GM23338 (cell line): ENCODE data around the gene STOM. TPM values are rescaled to one million over a fixed set of nuclear protein-coding genes. Genes with fewer than 3 reads are reported as not detected.

ENCODE experiments used
- ATAC-seq: fragments of 200-7000 bp; cut with Tn5 transposase; 3 replicates; pipeline ENCODE4 v1.9.1; 2020
- DNase-seq: peaks from one replicate; pipeline ENCODE4 v3.0.0-alpha.2; 2015; ENCODE audit warnings: low spot score
- H2AFZ ChIP-seq: fragments of 200-600 bp; sonication (generic); 2 replicates; pipeline ENCODE4 v1.8.0; 2016; ENCODE audit warnings: antibody characterized with exemption, mild to moderate bottlenecking, moderate library complexity
- H3F3A ChIP-seq: fragments of 200-600 bp; sonication (generic); replicated peaks from 2 replicates; pipeline ENCODE4 v1.8.0; 2017; ENCODE audit warnings: antibody characterized with exemption, mixed run types, low read depth
- H3K27ac ChIP-seq: fragments of 200-600 bp; sonication (generic); 2 replicates; pipeline ENCODE4 v1.6.1; 2016; ENCODE audit warnings: low read depth
- H3K27me3 ChIP-seq: fragments of 200-600 bp; sonication (generic); 2 replicates; pipeline ENCODE4 v1.8.0; 2016; ENCODE audit warnings: mild to moderate bottlenecking, mixed run types, moderate library complexity; ENCODE audit not compliant: insufficient read depth
- H3K36me3 ChIP-seq: fragments of 200-600 bp; sonication (generic); 2 replicates; pipeline ENCODE4 v1.8.0; 2016; ENCODE audit warnings: mild to moderate bottlenecking; ENCODE audit not compliant: insufficient read depth
- H3K4me1 ChIP-seq: fragments of 200-600 bp; sonication (generic); 2 replicates; pipeline ENCODE4 v1.8.0; 2016; ENCODE audit warnings: mild to moderate bottlenecking, moderate library complexity; ENCODE audit not compliant: insufficient read depth
- H3K4me2 ChIP-seq: fragments of 200-600 bp; sonication (generic); 2 replicates; pipeline ENCODE4 v1.7.1; 2017; ENCODE audit warnings: mixed run types
- H3K4me3 ChIP-seq: fragments of 200-600 bp; sonication (generic); 2 replicates; pipeline ENCODE4 v1.6.1; 2016; ENCODE audit warnings: mixed run types
- H3K79me2 ChIP-seq: fragments of 200-600 bp; sonication (generic); replicated peaks from 2 replicates; pipeline ENCODE4 v1.8.0; 2017; ENCODE audit warnings: mild to moderate bottlenecking; ENCODE audit not compliant: insufficient read depth
- H3K9me2 ChIP-seq: fragments of 200-600 bp; sonication (generic); 2 replicates; pipeline ENCODE4 v1.8.0; 2017; ENCODE audit not compliant: insufficient read depth
- H4K20me1 ChIP-seq: fragments of 200-600 bp; sonication (generic); replicated peaks from 2 replicates; pipeline ENCODE4 v1.8.0; 2017; ENCODE audit warnings: mild to moderate bottlenecking; ENCODE audit not compliant: insufficient read depth
- H3K27ac Mint-ChIP-seq: 2 replicates; pipeline ENCODE4 v1.8.0; 2020; ENCODE audit warnings: inconsistent platforms, mild to moderate bottlenecking, moderate library complexity, mixed read lengths
- H3K27me3 Mint-ChIP-seq: 3 replicates; pipeline ENCODE4 v1.8.0; 2022; ENCODE audit warnings: low read depth, mild to moderate bottlenecking, moderate library complexity, mixed read lengths, inconsistent platforms; ENCODE audit not compliant: insufficient read depth, poor library complexity
- H3K36me3 Mint-ChIP-seq: 3 replicates; pipeline ENCODE4 v1.8.0; 2021; ENCODE audit warnings: low read depth, mild to moderate bottlenecking, inconsistent platforms, moderate library complexity, mixed read lengths
- H3K4me1 Mint-ChIP-seq: 3 replicates; pipeline ENCODE4 v1.8.0; 2020; ENCODE audit warnings: mild to moderate bottlenecking, inconsistent platforms, mixed read lengths
- H3K4me3 Mint-ChIP-seq: 3 replicates; pipeline ENCODE4 v1.8.0; 2021; ENCODE audit warnings: moderate library complexity, mild to moderate bottlenecking, inconsistent platforms, mixed read lengths
- H3K9me3 Mint-ChIP-seq: 3 replicates; pipeline ENCODE4 v1.8.0; 2020; ENCODE audit warnings: moderate library complexity, mild to moderate bottlenecking, inconsistent platforms, mixed read lengths
- CREB1 ChIP-seq: fragments of 250-450 bp; sonication (Bioruptor Pico); IDR thresholded peaks from 2 replicates; pipeline ENCODE4 v1.5.0; 2020; ENCODE audit warnings: low read depth, mild to moderate bottlenecking, moderate library complexity
- CTCF ChIP-seq, 2 experiments: fragments of 200-600 bp in 1 of 2; sonication (generic) in 1 of 2; conservative IDR thresholded peaks; 2 replicates each; pipeline versions ENCODE4 v1.5.1 to v1.6.1; 2016 to 2017; ENCODE audit warnings: antibody characterized with exemption in 2 of 2, low read depth in 2 of 2, mild to moderate bottlenecking in 2 of 2, moderate library complexity in 1 of 2
- ETS1 ChIP-seq: IDR thresholded peaks from 2 replicates; pipeline ENCODE4 v1.6.1; 2016; ENCODE audit warnings: antibody characterized with exemption
- EZH2 ChIP-seq: fragments of 200-600 bp; sonication (generic); IDR thresholded peaks from one replicate; pipeline ENCODE4 v1.8.0; 2017; ENCODE audit warnings: antibody characterized with exemption, mild to moderate bottlenecking, low read depth; ENCODE audit not compliant: unreplicated experiment
- EZH2phosphoT487 ChIP-seq: fragments of 200-600 bp; sonication (generic); IDR thresholded peaks from one replicate; pipeline ENCODE4 v1.8.1; 2018; ENCODE audit warnings: antibody characterized with exemption; ENCODE audit not compliant: unreplicated experiment
- JUNB ChIP-seq: IDR thresholded peaks from one replicate; pipeline ENCODE4 v1.6.1; 2016; ENCODE audit warnings: antibody characterized with exemption; ENCODE audit not compliant: unreplicated experiment
- POLR2AphosphoS5 ChIP-seq: IDR thresholded peaks from 2 replicates; pipeline ENCODE4 v1.6.1; 2016; ENCODE audit warnings: antibody characterized with exemption, low read depth
- REST ChIP-seq: IDR thresholded peaks from one replicate; pipeline ENCODE4 v1.6.1; 2018; ENCODE audit warnings: antibody characterized with exemption; ENCODE audit not compliant: unreplicated experiment
- STAT1 ChIP-seq: IDR thresholded peaks from one replicate; pipeline ENCODE4 v1.6.1; 2016; ENCODE audit warnings: antibody characterized with exemption; ENCODE audit not compliant: unreplicated experiment
- ZNF114 ChIP-seq: fragments of 250-450 bp; sonication (Bioruptor Pico); IDR thresholded peaks from 2 replicates; pipeline ENCODE4 v1.5.0; 2020; ENCODE audit warnings: mild to moderate bottlenecking, moderate library complexity
- ZNF331 ChIP-seq: fragments of 250-450 bp; sonication (Bioruptor Pico); IDR thresholded peaks from 2 replicates; pipeline ENCODE4 v1.5.0; 2020; ENCODE audit warnings: low read depth, mild to moderate bottlenecking, moderate library complexity
- ZNF462 ChIP-seq: fragments of 250-450 bp; sonication (Bioruptor Pico); IDR thresholded peaks from 2 replicates; pipeline ENCODE4 v1.5.0; 2020; ENCODE audit warnings: mild to moderate bottlenecking, moderate library complexity
- polyA plus RNA-seq: library from polyadenylated mRNA; unstranded; fragments of >200 nt; fragmentation: Nextera tagmentation; extraction: Ambion mirVana; gene quantifications from 2 replicates; pipeline ENCODE4 v1.2.1, GENCODE V29; 2016
- total RNA-seq: library from RNA; depleted of rRNA; stranded (reverse); fragments of >200 nt; shearing (Covaris generic); gene quantifications from 2 replicates; pipeline ENCODE4 v1.2.3, GENCODE V29; 2014

STOM gene
- total and polyA plus RNA-seq, 2 experiments from 2014 or later, result 29.4 to 51.1 TPM

- Mint-ChIP-seq H3K27me3 (peaks cover 31% of the 10 kb centered on the region), H3K9me3 (peaks cover 14% of the 10 kb centered on the region), H3K36me3 (peaks cover 10% of the 10 kb centered on the region; the same call in 2 of the 3 replicates), H3K4me1 (peaks cover 11% of the 10 kb centered on the region; the same call in 2 of the 3 replicates), H3K27ac (no peak overlapping the region), H3K4me3 (no peak overlapping the region)
- H3K4me2 ChIP-seq, result no peak overlapping the region
- no peaks in the 10 kb centered on the region for H3K9me2 ChIP-seq
- no peak overlapping the region for H3K4me3 ChIP-seq
- peaks cover 10% of the 10 kb centered on the region for H3K4me1 ChIP-seq
- H3K27me3 ChIP-seq, result peaks cover 10% of the 10 kb centered on the region
- TF ChIP-seq EZH2phosphoT487, result no peak
- TF ChIP-seq REST, result no peak
- no peak for TF ChIP-seq STAT1
- TF ChIP-seq ETS1, result no peak
- no peak for TF ChIP-seq CREB1 (CRISPR knock-in tag)
- TF ChIP-seq JUNB, result no peak
- TF ChIP-seq POLR2AphosphoS5, result no peak
- TF ChIP-seq ZNF462 (CRISPR knock-in tag), result no peak
- no peak for TF ChIP-seq EZH2
- no peak for TF ChIP-seq CTCF (conservative IDR thresholded peaks at IDR 0.05; ENCODE audit: low read depth in 2 of 2)
- no peak for TF ChIP-seq ZNF114 (CRISPR knock-in tag)
- no peak for TF ChIP-seq ZNF331 (CRISPR knock-in tag)
- no peak for DNase-seq
- H4K20me1 ChIP-seq, result no peaks in the 10 kb centered on the region
- no peak overlapping the region; the same call in 1 of the 2 replicates for H2AFZ ChIP-seq
- H3K27ac ChIP-seq, result 0 out of 2 replicates have a peak overlapping the region, but pooled peaks have one; percentile 30
- no peaks in the 10 kb centered on the region for H3K36me3 ChIP-seq
- no peak for ATAC-seq
- H3K79me2 ChIP-seq, result no peaks in the 10 kb centered on the region
- no peaks in the 10 kb centered on the region for H3F3A ChIP-seq
These were observed 3.1 kb upstream of the STOM start for GRCh38 chr9:121373011-121373729.
